NT2/D1 (cell line): Measurements from ENCODE around the gene ZP2.

ENCODE experiments used
- SUZ12 ChIP-seq: IDR thresholded peaks from 2 replicates; pipeline ENCODE4 v1.6.1; 2011; ENCODE audit not compliant: insufficient read length, insufficient read depth; ENCODE audit errors: extremely low read depth
- YY1 ChIP-seq: IDR thresholded peaks from 2 replicates; pipeline ENCODE4 v1.6.1; 2011; ENCODE audit not compliant: insufficient read length, insufficient read depth
- ZNF274 ChIP-seq: IDR thresholded peaks from 2 replicates; pipeline ENCODE4 v1.6.1; 2011; ENCODE audit warnings: mild to moderate bottlenecking, low read depth, low read length

- TF ChIP-seq ZNF274, result no peak
- TF ChIP-seq SUZ12, result no peak
- TF ChIP-seq YY1, result no peak
Measured at GRCh38 chr16:21235199-21235585, 23.8 kb upstream of the ZP2 start.
